ENCODE results near the gene PPL.

PPL gene

DNA sequence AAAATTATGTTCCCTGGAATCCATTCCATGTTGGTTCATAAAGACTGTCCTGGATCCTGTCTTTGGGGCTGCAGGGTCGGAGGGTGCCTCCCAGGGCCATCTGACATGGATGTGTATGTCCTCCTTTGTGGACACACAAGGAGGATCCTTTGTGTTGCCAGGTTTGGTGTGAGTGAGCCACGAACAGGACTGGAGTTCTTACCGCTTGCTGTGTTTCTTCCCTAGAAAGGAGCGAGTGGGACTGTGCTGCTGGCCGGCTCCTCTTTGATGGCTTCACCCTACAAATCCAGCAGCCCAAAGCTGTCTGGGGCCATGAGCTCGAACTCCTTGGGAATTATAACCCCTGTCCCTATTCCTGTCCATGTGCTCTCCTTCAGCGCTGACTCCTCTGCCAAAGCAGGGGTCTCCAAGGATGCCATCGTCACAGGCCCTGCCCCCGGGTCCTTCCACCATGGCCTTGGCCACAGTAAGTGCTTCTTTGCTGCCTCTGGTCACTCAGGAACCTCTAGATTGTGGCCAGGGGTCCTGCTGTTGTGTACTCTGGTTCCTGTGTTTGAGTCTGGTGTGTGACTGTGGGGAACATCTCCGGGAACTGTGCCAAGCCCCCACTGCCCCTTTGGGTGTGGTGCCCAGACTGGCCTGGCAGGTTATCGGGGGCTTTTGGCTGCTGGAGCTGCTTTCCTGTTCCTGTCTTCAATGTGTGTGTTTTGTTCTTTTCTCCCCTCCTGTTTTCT is 60.1 kb downstream of the PPL start:
- no peak overlapping the region for H3K4me3 ChIP-seq (ENCODE audit: control insufficient read depth, low read depth, low read length)
- DNase-seq (ENCODE audit: low read depth) = no peak
- no peak for TF ChIP-seq CTCF (conservative IDR thresholded peaks at IDR 0.05; ENCODE audit: control insufficient read depth, insufficient read depth, low read depth, low read length)

DNA sequence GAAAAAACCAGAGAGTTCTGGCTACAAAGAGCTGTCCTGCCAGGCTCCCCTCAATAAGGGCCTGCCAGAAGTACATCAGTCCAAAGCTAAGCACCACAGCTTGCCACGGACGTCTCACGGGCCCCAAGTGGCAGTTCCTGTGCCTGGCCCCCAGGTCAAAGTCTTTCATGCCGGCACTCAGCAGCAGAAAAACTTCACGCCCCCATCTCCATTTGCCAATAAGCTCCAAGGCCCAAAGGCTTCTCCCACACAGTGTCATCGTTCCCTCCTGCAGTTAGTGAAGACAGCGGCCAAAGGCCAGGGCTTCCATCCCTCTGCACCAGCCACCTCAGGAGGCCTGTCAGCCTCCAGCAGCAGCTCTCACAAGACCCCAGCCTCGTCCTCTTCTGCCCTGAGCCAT is 62.3 kb downstream of the PPL start:
- no peak overlapping the region for H3K4me3 ChIP-seq (ENCODE audit: control insufficient read depth, low read depth, low read length)
- DNase-seq (ENCODE audit: low read depth) = no peak
- TF ChIP-seq CTCF (conservative IDR thresholded peaks at IDR 0.05; ENCODE audit: control insufficient read depth, insufficient read depth, low read depth, low read length) = no peak

DNA sequence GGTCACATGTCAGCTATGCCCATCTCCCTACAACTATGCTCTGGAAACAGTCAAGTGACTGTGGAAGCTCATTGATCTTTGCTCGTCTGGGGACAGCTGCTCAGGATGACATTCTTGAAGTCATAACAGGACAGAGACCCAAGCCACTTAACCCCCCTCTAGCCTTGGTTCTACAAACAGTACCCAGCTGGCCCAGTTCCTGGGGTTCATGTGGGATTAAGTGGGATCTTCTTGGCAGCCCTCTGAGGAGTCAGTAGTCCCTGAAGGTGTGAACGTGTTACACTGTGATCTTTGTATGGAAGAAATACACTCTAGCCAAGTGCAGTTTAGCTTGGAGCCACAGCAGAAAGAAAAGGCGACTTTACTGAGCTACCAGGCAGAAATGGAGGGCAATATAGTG is 63.9 kb downstream of the PPL start:
- TF ChIP-seq CTCF (conservative IDR thresholded peaks at IDR 0.05; ENCODE audit: control insufficient read depth, insufficient read depth, low read depth, low read length) = no peak
- no peak for DNase-seq (ENCODE audit: low read depth)
- no peak overlapping the region for H3K4me3 ChIP-seq (ENCODE audit: control insufficient read depth, low read depth, low read length)

DNA sequence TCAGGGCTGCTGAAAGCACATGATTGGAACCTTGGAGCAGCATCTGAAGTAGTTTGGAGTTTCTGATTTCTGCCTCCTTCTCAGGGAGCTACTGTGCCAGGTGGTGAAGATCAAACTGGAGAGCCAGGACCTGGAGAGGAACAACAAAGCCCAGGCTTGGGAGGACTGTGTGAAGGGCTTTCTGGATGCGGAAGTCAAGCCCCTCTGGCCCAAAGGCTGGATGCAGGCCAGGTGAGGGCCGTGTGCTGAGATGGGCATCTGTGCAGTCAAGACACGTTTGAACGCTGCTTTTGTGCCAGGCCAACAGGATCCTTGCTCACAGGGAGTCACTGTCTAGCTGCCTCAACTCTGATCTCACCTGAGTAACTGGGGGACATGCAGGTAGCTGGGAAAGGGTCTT is 65.9 kb downstream of the PPL start:
- H3K4me3 ChIP-seq (ENCODE audit: control insufficient read depth, low read depth, low read length) = no peak overlapping the region
- no peak for TF ChIP-seq CTCF (conservative IDR thresholded peaks at IDR 0.05; ENCODE audit: control insufficient read depth, insufficient read depth, low read depth, low read length)
- DNase-seq (ENCODE audit: low read depth) = no peak

DNA sequence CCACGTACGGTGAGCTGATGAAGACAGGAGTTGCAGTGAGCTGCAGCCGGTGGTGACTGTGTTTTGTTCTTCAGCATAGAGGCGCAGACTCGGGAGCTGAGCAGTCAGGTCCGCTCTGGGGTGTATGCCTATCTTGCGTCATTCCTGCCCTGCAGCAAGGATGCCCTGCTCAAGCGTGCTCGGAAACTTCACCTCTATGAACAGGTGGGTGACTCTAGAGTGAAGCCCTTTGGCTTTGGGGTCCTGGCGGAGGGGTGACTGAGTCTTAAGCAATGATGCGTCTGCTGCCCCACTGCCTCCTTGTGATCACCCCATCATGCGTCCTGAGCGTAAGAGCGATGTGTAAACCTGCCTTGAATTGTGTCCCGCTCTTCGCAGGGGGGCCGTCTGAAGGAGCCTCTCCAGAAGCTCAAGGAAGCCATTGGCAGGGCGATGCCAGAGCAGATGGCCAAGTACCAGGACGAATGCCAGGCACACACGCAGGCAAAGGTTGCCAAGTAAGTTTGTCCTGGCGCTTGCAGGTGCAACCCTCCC is 66.7 kb downstream of the PPL start:
- DNase-seq (ENCODE audit: low read depth) = no peak
- TF ChIP-seq CTCF (conservative IDR thresholded peaks at IDR 0.05; ENCODE audit: control insufficient read depth, insufficient read depth, low read depth, low read length) = no peak
- no peak overlapping the region for H3K4me3 ChIP-seq (ENCODE audit: control insufficient read depth, low read depth, low read length)

- DNase-seq (ENCODE audit: low read depth) = no peak
- TF ChIP-seq CTCF (conservative IDR thresholded peaks at IDR 0.05; ENCODE audit: control insufficient read depth, insufficient read depth, low read depth, low read length) = no peak
- no peak overlapping the region for H3K4me3 ChIP-seq (ENCODE audit: control insufficient read depth, low read depth, low read length)
Measured at GRCh38 chr16:4869147-4869805, 67.7 kb downstream of the PPL start.

Measured in fibroblast of mammary gland (primary cell).